Left kidney (tissue), 2 donors: ENCODE data around the gene RESP18. TPM values are rescaled to one million over a fixed set of nuclear protein-coding genes. Genes with fewer than 3 reads are reported as not detected.
"Not testable (repeated sequence)": the region's sequence is repeated elsewhere in the genome, so short reads cannot be mapped to it uniquely, and the experiment has no call there.

Experiments used
- DNase-seq: peaks from one replicate; pipeline ENCODE4 v3.0.0-alpha.2; 2013
- polyA plus RNA-seq: library from polyadenylated mRNA; unstranded; fragments of 120-200 nt; gene quantifications from one replicate; pipeline ENCODE4 v1.2.1, GENCODE V29; 2013; ENCODE audit not compliant: insufficient read length

The RESP18 gene
- polyA plus RNA-seq, 1 donor = not detected

- DNase-seq = no peak
These were observed 6.8 kb downstream of the RESP18 start for GRCh38 chr2:219325657-219326315.

- no peak for DNase-seq
These were observed 7.4 kb downstream of the RESP18 start for GRCh38 chr2:219325136-219325535.

- no peak for DNase-seq
These were observed 9.1 kb downstream of the RESP18 start for GRCh38 chr2:219323434-219323833.

GRCh38 chr2:219314804-219315468, 17.6 kb downstream of the RESP18 start:
- DNase-seq = no peak

- DNase-seq = not testable (repeated sequence)
These were observed 19.8 kb downstream of the RESP18 start for GRCh38 chr2:219312683-219313263.

- no peak for DNase-seq
These were observed 23.3 kb downstream of the RESP18 start, which contains the start of gene PTPRN for GRCh38 chr2:219309278-219309677. Gene PTPRN, minus strand, starts transcription at chr2:219309401. Its CDS starts 69 bp downstream, at chr2:219309332.

GRCh38 chr2:219308142-219309101, 24.1 kb downstream of the RESP18 start:
- peak; percentile 77 for DNase-seq

GRCh38 chr2:219306047-219306446, 26.5 kb downstream of the RESP18 start:
- no peak for DNase-seq

GRCh38 chr2:219304223-219304622, 28.3 kb downstream of the RESP18 start:
- no peak for DNase-seq

GRCh38 chr2:219302412-219302968, 30.1 kb downstream of the RESP18 start:
- no peak for DNase-seq

GRCh38 chr2:219300022-219300421, 32.5 kb downstream of the RESP18 start:
- no peak for DNase-seq

- no peak for DNase-seq
These were observed 33.2 kb downstream of the RESP18 start for GRCh38 chr2:219299372-219299760.

- DNase-seq = peak; percentile 72
These were observed 33.7 kb downstream of the RESP18 start for GRCh38 chr2:219298759-219299371.

- no peak for DNase-seq
These were observed 34.6 kb downstream of the RESP18 start for GRCh38 chr2:219297766-219298456.

- DNase-seq = no peak
These were observed 35.7 kb downstream of the RESP18 start for GRCh38 chr2:219296631-219297391.

- DNase-seq = no peak
These were observed 36.4 kb downstream of the RESP18 start for GRCh38 chr2:219296142-219296541.

- peak; percentile 83 for DNase-seq
These were observed 37.9 kb downstream of the RESP18 start for GRCh38 chr2:219294356-219295351.

GRCh38 chr2:219293736-219294231, 38.8 kb downstream of the RESP18 start:
- DNase-seq = no peak
